ENCODE data around the gene GDPGP1. TPM values are rescaled to one million over a fixed set of nuclear protein-coding genes. Genes with fewer than 3 reads are reported as not detected.

The GDPGP1 gene
- total and polyA plus RNA-seq, 9 of the 15 experiments (the other 6 are each of a cell fraction or from before 2014, with no cell fraction given), result 0.78 to 6.1 (median 2.8) TPM

GRCh38 chr15:90234096-90234988 is at the start of gene GDPGP1 (continued):
- no peak for TF ChIP-seq BRF2 (IDR thresholded peaks at IDR 0.05; ENCODE audit: borderline replicate concordance, insufficient read depth, insufficient read length)
- 0 out of 2 replicates have a peak, but pooled peaks have one; percentile 50 for TF ChIP-seq PATZ1 (CRISPR knock-in tag; IDR thresholded peaks at IDR 0.05; ENCODE audit: borderline replicate concordance)

Data from K562 (cell line).